Trophoblast cell (in vitro differentiated cells and primary cell): Measurements from ENCODE around the gene POMP.

Experiments used
- DNase-seq, 2 donors: peaks; one replicate each; pipeline ENCODE4 v3.0.0-alpha.2; 2016
- H2AFZ ChIP-seq: 2 replicates; pipeline ENCODE4 v1.6.1; 2013; ENCODE audit warnings: low read length, moderate library complexity, mild to moderate bottlenecking; ENCODE audit not compliant: insufficient read depth, poor library complexity
- H2AK5ac ChIP-seq: 2 replicates; pipeline ENCODE4 v1.6.1; 2013; ENCODE audit warnings: mild to moderate bottlenecking, low read length
- H2BK120ac ChIP-seq: 2 replicates; pipeline ENCODE4 v1.6.1; 2013; ENCODE audit warnings: low read length, mild to moderate bottlenecking, moderate library complexity; ENCODE audit not compliant: insufficient read depth, poor library complexity
- H2BK12ac ChIP-seq: 2 replicates; pipeline ENCODE4 v1.6.1; 2013; ENCODE audit warnings: mild to moderate bottlenecking, low read length, moderate library complexity
- H2BK5ac ChIP-seq: 2 replicates; pipeline ENCODE4 v1.6.1; 2013; ENCODE audit warnings: low read length, low read depth, moderate library complexity, mild to moderate bottlenecking; ENCODE audit not compliant: poor library complexity
- H3K14ac ChIP-seq: 2 replicates; pipeline ENCODE4 v1.6.1; 2013; ENCODE audit warnings: mild to moderate bottlenecking, low read length
- H3K18ac ChIP-seq: 2 replicates; pipeline ENCODE4 v1.6.1; 2013; ENCODE audit warnings: mild to moderate bottlenecking, low read length
- H3K23ac ChIP-seq: 2 replicates; pipeline ENCODE4 v1.6.1; 2013; ENCODE audit warnings: low read length
- H3K27ac ChIP-seq: 2 replicates; pipeline ENCODE4 v1.5.1; 2013; ENCODE audit warnings: low read depth, mild to moderate bottlenecking, inconsistent platforms, low read length, moderate library complexity
- H3K27me3 ChIP-seq: 2 replicates; pipeline ENCODE4 v1.6.1; 2013; ENCODE audit warnings: inconsistent platforms, mild to moderate bottlenecking, low read length, moderate library complexity; ENCODE audit not compliant: insufficient read depth
- H3K36me3 ChIP-seq, 2 experiments: 1 replicate in 1 of 2; 2 replicates in 1 of 2; pipeline ENCODE4 v1.6.1; 2013; ENCODE audit warnings: low read length in 2 of 2, mild to moderate bottlenecking in 2 of 2, moderate library complexity in 1 of 2; ENCODE audit not compliant: insufficient read depth in 2 of 2, control insufficient read depth in 1 of 2
- H3K4ac ChIP-seq: 2 replicates; pipeline ENCODE4 v1.6.1; 2013; ENCODE audit warnings: low read depth, mild to moderate bottlenecking, low read length, moderate library complexity
- H3K4me1 ChIP-seq, 2 experiments: 1 replicate in 1 of 2; 2 replicates in 1 of 2; pipeline ENCODE4 v1.6.1; 2013; ENCODE audit warnings: low read length in 2 of 2, mild to moderate bottlenecking in 2 of 2, moderate library complexity in 1 of 2; ENCODE audit not compliant: insufficient read depth in 2 of 2, control insufficient read depth in 1 of 2
- H3K4me2 ChIP-seq: 2 replicates; pipeline ENCODE4 v1.6.1; 2013; ENCODE audit warnings: inconsistent platforms, mild to moderate bottlenecking, low read length, moderate library complexity
- H3K4me3 ChIP-seq: 2 replicates; pipeline ENCODE4 v1.5.1; 2013; ENCODE audit warnings: mild to moderate bottlenecking, low read depth, low read length, inconsistent platforms
- H3K79me1 ChIP-seq: one replicate; pipeline ENCODE4 v1.6.1; 2013; ENCODE audit warnings: low read length
- H3K79me2 ChIP-seq: 2 replicates; pipeline ENCODE4 v1.6.1; 2013; ENCODE audit warnings: low read length, mild to moderate bottlenecking; ENCODE audit not compliant: control insufficient read depth, insufficient read depth, poor library complexity
- H3K9ac ChIP-seq: 2 replicates; pipeline ENCODE4 v1.6.1; 2013; ENCODE audit warnings: mild to moderate bottlenecking, low read length
- H3K9me3 ChIP-seq: 2 replicates; pipeline ENCODE4 v1.6.1; 2013; ENCODE audit warnings: low read depth, mild to moderate bottlenecking, control low read depth, inconsistent platforms, low read length; ENCODE audit not compliant: insufficient read depth
- H4K12ac ChIP-seq: 2 replicates; pipeline ENCODE4 v1.6.1; 2013; ENCODE audit warnings: low read depth, mild to moderate bottlenecking, low read length, moderate library complexity
- H4K8ac ChIP-seq: 2 replicates; pipeline ENCODE4 v1.6.1; 2013; ENCODE audit warnings: low read depth, mild to moderate bottlenecking, low read length, moderate library complexity
- H4K91ac ChIP-seq: one replicate; pipeline ENCODE4 v1.6.1; 2013; ENCODE audit warnings: low read depth, mild to moderate bottlenecking, low read length, moderate library complexity
- WGBS: extraction: QIAGEN DNeasy Blood & Tissue Kit; methylation state at CpG from one replicate; pipeline ENCODE4 v1.1.7; 2013; ENCODE audit warnings: missing lambda C conversion rate; ENCODE audit not compliant: insufficient read length, insufficient coverage; ENCODE audit errors: extremely low coverage; 5-methylcytosine and 5-hydroxymethylcytosine counted together

Gene POMP

DNA sequence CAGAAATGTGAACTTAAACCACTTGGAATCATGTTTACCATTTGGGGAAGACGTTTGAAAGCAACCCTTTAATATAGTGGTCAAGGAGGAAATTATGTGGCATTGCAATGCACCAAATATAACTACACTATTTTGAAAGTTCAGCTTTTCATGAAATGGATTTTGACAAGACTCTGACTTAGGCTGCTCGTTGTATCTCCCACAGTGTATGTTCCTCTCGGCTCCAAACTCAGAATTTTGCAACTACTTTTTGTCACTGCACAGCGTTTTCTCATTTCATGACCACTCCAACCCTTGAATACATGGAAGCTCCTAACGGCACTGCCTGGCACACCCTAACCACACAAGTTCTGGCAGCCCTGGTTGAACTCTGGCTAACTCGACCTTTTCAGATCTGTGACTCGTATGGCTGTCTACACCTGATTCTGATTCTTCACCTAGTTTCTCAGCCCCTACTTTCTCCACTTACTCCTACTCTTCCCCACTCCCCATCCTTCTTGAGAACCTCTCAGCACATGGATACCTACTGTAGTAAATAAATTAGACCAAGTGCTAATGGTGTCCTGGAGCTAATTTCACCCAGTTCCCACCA is 7.0 kb upstream of the POMP start:
- no peak overlapping the region for H3K9ac ChIP-seq
- no peak overlapping the region for H2BK120ac ChIP-seq
- no CpG with 5 or more reads among the region's 7 CpGs for WGBS

DNA sequence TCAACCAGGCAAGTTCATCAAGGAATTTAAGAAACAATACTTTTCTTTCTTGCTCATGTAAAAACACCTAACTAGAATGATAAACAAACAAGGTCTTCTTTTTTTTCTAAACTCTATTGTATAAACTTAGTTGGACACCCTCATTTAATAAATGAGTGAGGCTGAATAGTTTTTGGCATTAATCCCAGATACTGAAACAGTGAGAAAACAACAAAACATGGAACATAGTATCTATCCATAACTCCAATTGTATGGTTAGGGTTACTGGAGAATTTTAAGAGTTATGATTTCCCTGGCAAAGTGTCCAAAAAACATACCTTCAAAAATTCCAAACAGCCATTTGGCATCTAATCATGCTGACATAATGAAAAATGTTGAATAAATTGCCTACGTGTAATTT is 5.8 kb upstream of the POMP start:
- H3K79me1 ChIP-seq = no peaks in the 10 kb centered on the region
- no peak overlapping the region for H2BK5ac ChIP-seq
- no peaks in the 10 kb centered on the region for H3K79me2 ChIP-seq
- H3K23ac ChIP-seq = no peak overlapping the region
- no peak overlapping the region for H3K18ac ChIP-seq
- no peak overlapping the region for H4K12ac ChIP-seq
- no CpG with 5 or more reads among the region's 1 CpG for WGBS
- no peak overlapping the region for H2AK5ac ChIP-seq
- H3K4ac ChIP-seq = no peak overlapping the region
- H3K4me1 ChIP-seq = peaks cover 0 to 4% of the 10 kb centered on the region in 2 experiments
- no peak overlapping the region for H2BK12ac ChIP-seq
- no peak overlapping the region for H3K4me2 ChIP-seq
- H2BK120ac ChIP-seq = no peak overlapping the region
- H3K4me3 ChIP-seq = no peak overlapping the region
- H3K9ac ChIP-seq = no peak overlapping the region
- H3K9me3 ChIP-seq = no peaks in the 10 kb centered on the region
- H3K27ac ChIP-seq = no peak overlapping the region
- H4K8ac ChIP-seq = no peak overlapping the region
- no peak overlapping the region for H4K91ac ChIP-seq
- H3K14ac ChIP-seq = no peak overlapping the region
- no peaks in the 10 kb centered on the region for H3K36me3 ChIP-seq
- DNase-seq = no peak
- no peak overlapping the region for H2AFZ ChIP-seq
- H3K27me3 ChIP-seq = no peaks in the 10 kb centered on the region

More for the DNA sequence above, 7.0 kb upstream of the POMP start:
- Histone ChIP-seq H3K36me3 (no peaks in the 10 kb centered on the region), H2BK12ac (no peak overlapping the region), H3K27me3 (no peaks in the 10 kb centered on the region), H3K4me2 (no peak overlapping the region), H4K91ac (no peak overlapping the region), H4K12ac (no peak overlapping the region), H2AFZ (no peak overlapping the region), H3K14ac (no peak overlapping the region), H2AK5ac (no peak overlapping the region), H4K8ac (no peak overlapping the region), H3K27ac (no peak overlapping the region), H3K4ac (no peak overlapping the region), H3K23ac (no peak overlapping the region), H3K79me2 (no peaks in the 10 kb centered on the region), H3K79me1 (no peaks in the 10 kb centered on the region), H3K4me1 (peaks cover 0 to 4% of the 10 kb centered on the region in 2 experiments), H3K4me3 (no peak overlapping the region), H2BK5ac (no peak overlapping the region), H3K18ac (no peak overlapping the region), H3K9me3 (no peaks in the 10 kb centered on the region)
- no peak for DNase-seq

DNA sequence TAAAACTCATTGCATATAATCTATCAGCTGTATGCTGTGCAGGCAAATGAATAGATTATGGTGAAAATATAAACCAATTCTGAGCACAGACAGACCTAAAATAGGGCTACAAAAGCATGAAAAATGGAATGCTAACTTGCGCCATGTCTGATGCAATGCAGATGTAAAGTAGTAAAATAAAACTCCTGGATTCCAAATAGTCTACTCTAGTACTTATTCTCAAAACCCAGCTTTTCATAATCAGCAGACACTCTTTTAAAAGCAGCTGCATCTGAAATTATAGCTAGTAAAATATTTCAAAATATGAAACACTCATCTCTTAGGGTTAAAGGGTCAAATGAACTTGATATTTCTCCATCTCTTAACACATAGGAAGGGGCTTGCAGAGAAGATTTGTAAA is 4.7 kb upstream of the POMP start:
- Histone ChIP-seq H2BK120ac (no peak overlapping the region), H3K4me2 (no peak overlapping the region), H3K36me3 (no peaks in the 10 kb centered on the region), H4K91ac (no peak overlapping the region), H3K27ac (no peak overlapping the region), H2BK5ac (no peak overlapping the region), H3K4ac (no peak overlapping the region), H2AFZ (no peak overlapping the region), H2AK5ac (no peak overlapping the region), H3K9me3 (no peaks in the 10 kb centered on the region), H3K9ac (no peak overlapping the region), H4K8ac (no peak overlapping the region), H3K4me1 (peaks cover 0 to 4% of the 10 kb centered on the region in 2 experiments), H3K4me3 (no peak overlapping the region), H3K27me3 (no peaks in the 10 kb centered on the region), H3K79me2 (peaks cover 6% of the 10 kb centered on the region), H3K18ac (no peak overlapping the region), H3K23ac (no peak overlapping the region), H2BK12ac (no peak overlapping the region), H3K14ac (no peak overlapping the region), H3K79me1 (peaks cover 8% of the 10 kb centered on the region), H4K12ac (no peak overlapping the region)
- WGBS = no CpG with 5 or more reads among the region's 1 CpG
- peak in 1 of 2 donors; percentile 36 for DNase-seq

DNA sequence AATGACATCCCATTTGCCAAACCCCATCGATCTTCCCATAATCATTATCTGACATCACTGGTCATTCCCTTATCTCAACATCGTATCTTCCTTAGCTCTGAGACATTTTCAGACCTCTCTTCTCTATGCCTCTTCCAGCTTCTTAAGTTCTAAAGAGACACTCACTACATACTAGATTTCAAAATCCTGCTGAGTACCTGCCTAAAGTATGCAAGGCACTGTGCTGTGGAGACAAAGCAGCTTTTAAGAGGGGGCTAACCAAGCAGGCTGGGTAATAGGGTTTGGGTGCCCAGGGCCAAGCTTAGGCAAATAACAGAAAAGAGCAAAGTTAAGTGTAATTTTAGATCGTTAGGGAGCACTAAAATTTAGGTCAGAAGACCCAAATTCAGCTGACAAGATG is 3.4 kb upstream of the POMP start:
- Histone ChIP-seq H3K23ac (no peak overlapping the region), H3K4me2 (no peak overlapping the region), H2BK12ac (no peak overlapping the region), H4K8ac (no peak overlapping the region), H2BK120ac (no peak overlapping the region), H4K12ac (no peak overlapping the region), H3K4me1 (peaks cover 0 to 4% of the 10 kb centered on the region in 2 experiments), H3K27me3 (no peaks in the 10 kb centered on the region), H3K14ac (no peak overlapping the region), H3K27ac (peak overlapping the region; percentile 14), H3K4me3 (no peak overlapping the region), H3K36me3 (peaks cover 0 to 1% of the 10 kb centered on the region in 2 experiments), H3K9ac (no peak overlapping the region), H3K18ac (no peak overlapping the region), H2AK5ac (no peak overlapping the region), H3K9me3 (no peaks in the 10 kb centered on the region), H2AFZ (no peak overlapping the region), H4K91ac (no peak overlapping the region), H2BK5ac (no peak overlapping the region), H3K79me2 (peaks cover 12% of the 10 kb centered on the region), H3K4ac (no peak overlapping the region), H3K79me1 (peaks cover 10% of the 10 kb centered on the region)
- WGBS = 100% methylated on average over 1 of the region's 3 CpGs
- peak; percentile 32 to 76 for DNase-seq
